ENCODE data around the gene ARHGAP42.

ARHGAP42 gene

GRCh38 chr11:100808904-100809491, 121.9 kb downstream of the ARHGAP42 start:
- no peak for DNase-seq

- DNase-seq = no peak
These were observed 123.1 kb downstream of the ARHGAP42 start for GRCh38 chr11:100810146-100810545.

- DNase-seq = no peak
These were observed 123.6 kb downstream of the ARHGAP42 start for GRCh38 chr11:100810666-100811065.

GRCh38 chr11:100812517-100812916, 125.4 kb downstream of the ARHGAP42 start:
- DNase-seq = no peak

- DNase-seq = no peak
These were observed 128.8 kb downstream of the ARHGAP42 start for GRCh38 chr11:100815787-100816330.

- no peak for DNase-seq
These were observed 129.7 kb downstream of the ARHGAP42 start for GRCh38 chr11:100816823-100817222.

- no peak for DNase-seq
These were observed 130.5 kb downstream of the ARHGAP42 start for GRCh38 chr11:100817620-100818019.

- DNase-seq = no peak
These were observed 133.5 kb downstream of the ARHGAP42 start for GRCh38 chr11:100820621-100821020.

- DNase-seq = no peak
These were observed 134.1 kb downstream of the ARHGAP42 start for GRCh38 chr11:100821198-100821597.

GRCh38 chr11:100823360-100823759, 136.3 kb downstream of the ARHGAP42 start:
- no peak for DNase-seq

- no peak for DNase-seq
These were observed 137.1 kb downstream of the ARHGAP42 start for GRCh38 chr11:100824041-100824809.

- no peak for DNase-seq
These were observed 138.5 kb downstream of the ARHGAP42 start for GRCh38 chr11:100825626-100826025.

- no peak for DNase-seq
These were observed 141.0 kb downstream of the ARHGAP42 start for GRCh38 chr11:100827934-100828661.

GRCh38 chr11:100830274-100830673, 143.2 kb downstream of the ARHGAP42 start:
- no peak for DNase-seq

GRCh38 chr11:100830978-100831732, 144.1 kb downstream of the ARHGAP42 start:
- no peak for DNase-seq

- no peak for DNase-seq
These were observed 144.9 kb downstream of the ARHGAP42 start for GRCh38 chr11:100831929-100832494.

- no peak for DNase-seq
These were observed 145.7 kb downstream of the ARHGAP42 start for GRCh38 chr11:100832829-100833228.

GRCh38 chr11:100833276-100833675, 146.2 kb downstream of the ARHGAP42 start:
- no peak for DNase-seq

GRCh38 chr11:100835854-100836253, 148.8 kb downstream of the ARHGAP42 start:
- no peak for DNase-seq

GRCh38 chr11:100837311-100837710, 150.2 kb downstream of the ARHGAP42 start:
- DNase-seq = no peak

GRCh38 chr11:100841711-100842407, 154.8 kb downstream of the ARHGAP42 start:
- no peak for DNase-seq
